ENCODE results near the gene KIF13A. TPM values are rescaled to one million over a fixed set of nuclear protein-coding genes. Genes with fewer than 3 reads are reported as not detected.

KIF13A gene
- total RNA-seq, 2 donors from 2014 or later, result 36.8 to 57.5 TPM

DNA sequence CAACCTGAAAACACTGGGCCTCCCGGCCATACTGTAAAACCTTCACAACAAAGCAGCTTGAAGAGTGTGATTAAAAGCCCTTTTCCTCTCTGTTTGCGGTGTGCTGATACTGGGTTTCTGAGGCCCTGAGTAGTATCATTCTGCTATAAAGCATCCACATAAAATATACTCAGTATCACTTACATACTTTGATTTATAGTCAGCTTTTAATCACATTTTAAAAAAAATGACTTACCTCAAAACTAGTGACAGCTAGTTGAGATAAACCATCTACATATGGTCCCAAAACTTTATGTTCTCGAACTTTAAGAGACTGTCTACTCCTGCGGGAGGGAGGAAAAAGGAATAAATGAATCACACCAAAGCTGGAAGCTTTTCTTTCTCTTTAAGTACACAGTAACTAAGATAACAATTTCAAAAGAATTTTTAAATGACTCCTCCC is 135.7 kb downstream of the KIF13A start:
- Histone ChIP-seq H3K27ac (no peak overlapping the region), H3K4me3 (no peak overlapping the region), H3K9me3 (no peaks in the 10 kb centered on the region), H3K27me3 (replicated peaks; ENCODE audit: insufficient read depth) (no peaks in the 10 kb centered on the region), H3K4me1 (replicated peaks) (peaks cover 14% of the 10 kb centered on the region), H3K36me3 (no peaks in the 10 kb centered on the region)
- peak; percentile 1 for TF ChIP-seq POLR2AphosphoS5 (IDR thresholded peaks at IDR 0.05)
- TF ChIP-seq POLR2A (IDR thresholded peaks at IDR 0.05), result no peak
- TF ChIP-seq, protein P1, sequence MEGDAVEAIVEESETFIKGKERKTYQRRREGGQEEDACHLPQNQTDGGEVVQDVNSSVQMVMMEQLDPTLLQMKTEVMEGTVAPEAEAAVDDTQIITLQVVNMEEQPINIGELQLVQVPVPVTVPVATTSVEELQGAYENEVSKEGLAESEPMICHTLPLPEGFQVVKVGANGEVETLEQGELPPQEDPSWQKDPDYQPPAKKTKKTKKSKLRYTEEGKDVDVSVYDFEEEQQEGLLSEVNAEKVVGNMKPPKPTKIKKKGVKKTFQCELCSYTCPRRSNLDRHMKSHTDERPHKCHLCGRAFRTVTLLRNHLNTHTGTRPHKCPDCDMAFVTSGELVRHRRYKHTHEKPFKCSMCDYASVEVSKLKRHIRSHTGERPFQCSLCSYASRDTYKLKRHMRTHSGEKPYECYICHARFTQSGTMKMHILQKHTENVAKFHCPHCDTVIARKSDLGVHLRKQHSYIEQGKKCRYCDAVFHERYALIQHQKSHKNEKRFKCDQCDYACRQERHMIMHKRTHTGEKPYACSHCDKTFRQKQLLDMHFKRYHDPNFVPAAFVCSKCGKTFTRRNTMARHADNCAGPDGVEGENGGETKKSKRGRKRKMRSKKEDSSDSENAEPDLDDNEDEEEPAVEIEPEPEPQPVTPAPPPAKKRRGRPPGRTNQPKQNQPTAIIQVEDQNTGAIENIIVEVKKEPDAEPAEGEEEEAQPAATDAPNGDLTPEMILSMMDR (IDR thresholded peaks at IDR 0.05), result no peak
- no peak for DNase-seq (ENCODE audit: low spot score)
- 13% methylated on average over 4 of the region's 4 CpGs for WGBS
- intact Hi-C loops (cut with DNase I), result no loop called here

DNA sequence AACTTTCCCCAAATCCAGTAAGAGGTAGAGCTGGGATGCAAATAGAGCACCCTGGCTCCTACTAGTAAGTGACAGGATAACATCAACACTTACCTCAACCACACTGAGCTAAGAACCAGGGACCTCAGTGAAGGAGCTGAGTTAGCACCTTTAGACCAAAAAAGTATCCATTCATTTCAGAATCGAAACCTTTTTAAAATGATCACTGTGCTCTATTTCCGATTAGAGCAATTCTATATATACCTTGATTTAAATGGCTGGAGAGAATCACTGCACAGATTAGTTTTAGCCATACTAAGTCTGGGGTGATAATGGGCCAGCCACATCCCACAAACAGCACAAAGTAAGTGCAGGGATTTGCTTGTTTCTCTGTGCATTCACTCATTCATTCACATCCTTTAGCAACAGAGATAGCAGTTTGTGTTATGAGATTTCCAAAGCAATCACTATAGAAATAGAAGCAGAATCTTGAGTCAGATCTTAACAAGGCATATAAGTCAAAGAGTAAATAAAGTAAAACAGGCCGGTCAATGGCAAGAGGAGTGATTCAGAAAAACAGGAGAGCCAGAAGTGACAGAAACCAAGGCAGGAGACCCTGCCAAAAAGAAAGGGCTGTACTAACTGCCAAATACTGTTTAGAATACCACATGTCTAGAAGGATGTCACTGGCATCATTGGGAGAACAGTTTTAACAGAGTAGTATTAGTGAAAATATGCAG is 136.3 kb downstream of the KIF13A start:
- peak; percentile 19 for DNase-seq (ENCODE audit: low spot score)
- Histone ChIP-seq H3K9me3 (no peaks in the 10 kb centered on the region), H3K4me1 (replicated peaks) (peaks cover 14% of the 10 kb centered on the region), H3K27ac (no peak overlapping the region), H3K36me3 (no peaks in the 10 kb centered on the region), H3K27me3 (replicated peaks; ENCODE audit: insufficient read depth) (no peaks in the 10 kb centered on the region), H3K4me3 (no peak overlapping the region)
- TF ChIP-seq POLR2A (IDR thresholded peaks at IDR 0.05), result no peak
- peak; percentile 49 for TF ChIP-seq POLR2AphosphoS5 (IDR thresholded peaks at IDR 0.05)
- intact Hi-C loops (cut with DNase I), result no loop called here
- WGBS, result 56% methylated on average over 3 of the region's 3 CpGs

DNA sequence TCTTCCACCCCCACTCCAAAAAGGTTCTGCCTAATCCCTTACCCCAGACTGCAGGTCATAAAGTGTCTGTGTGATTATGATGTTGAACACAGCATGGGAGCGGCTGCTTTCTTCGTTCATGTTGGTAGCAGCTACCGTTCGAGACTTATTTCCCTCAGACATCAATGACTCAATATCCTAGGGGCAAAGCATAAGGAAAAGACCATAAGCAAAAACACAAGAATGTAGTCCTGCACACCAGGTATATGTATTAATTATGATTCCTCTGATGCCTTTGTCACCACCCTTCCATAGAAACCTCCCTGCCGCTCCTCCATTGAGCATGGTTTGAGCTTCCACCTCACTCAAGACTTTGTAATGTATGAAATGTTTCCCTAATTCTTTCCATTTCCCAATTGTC is 137.2 kb downstream of the KIF13A start:
- WGBS, result 98% methylated on average over 5 of the region's 5 CpGs

DNA sequence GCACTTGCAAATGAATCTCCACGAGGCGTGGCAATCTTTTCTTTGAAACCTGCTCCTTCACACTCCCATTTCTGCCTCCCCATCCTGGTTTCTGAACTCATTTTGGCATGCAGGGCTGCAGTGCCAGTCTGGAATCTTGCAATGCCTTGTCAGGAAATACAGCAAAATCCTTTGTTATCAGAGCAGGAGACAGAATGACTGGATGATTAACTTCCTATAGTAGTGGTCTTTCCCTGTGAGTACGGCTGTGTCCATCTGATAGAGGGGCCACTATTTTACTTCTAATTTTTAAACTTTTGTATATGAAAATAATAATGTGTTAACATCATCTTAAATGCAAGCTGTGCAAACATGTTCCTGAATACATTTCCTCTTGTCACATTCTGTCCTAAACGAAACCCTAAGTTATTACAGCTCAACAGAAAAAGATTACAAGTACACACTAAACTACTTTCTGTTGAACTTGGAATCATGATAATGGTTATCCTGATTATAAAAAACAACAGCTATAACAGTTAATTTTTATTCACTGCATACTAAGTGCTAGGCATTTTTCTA is 140.2 kb downstream of the KIF13A start:
- Histone ChIP-seq H3K27ac (no peak overlapping the region), H3K4me3 (no peak overlapping the region), H3K9me3 (no peaks in the 10 kb centered on the region), H3K4me1 (replicated peaks) (peaks cover 13% of the 10 kb centered on the region), H3K27me3 (replicated peaks; ENCODE audit: insufficient read depth) (no peaks in the 10 kb centered on the region), H3K36me3 (no peaks in the 10 kb centered on the region)
- TF ChIP-seq POLR2A (IDR thresholded peaks at IDR 0.05), result no peak
- TF ChIP-seq, protein P1 (IDR thresholded peaks at IDR 0.05), result no peak
- TF ChIP-seq POLR2AphosphoS5 (IDR thresholded peaks at IDR 0.05), result no peak
- WGBS, result 85% methylated on average over 4 of the region's 4 CpGs
- DNase-seq (ENCODE audit: low spot score), result no peak
- intact Hi-C loops (cut with DNase I), result no loop called here

More for the DNA sequence above, 137.2 kb downstream of the KIF13A start:
- no peak for DNase-seq (ENCODE audit: low spot score)
- H3K36me3 ChIP-seq, result no peaks in the 10 kb centered on the region
- TF ChIP-seq, protein P1 (IDR thresholded peaks at IDR 0.05), result no peak
- no peak for TF ChIP-seq POLR2AphosphoS5 (IDR thresholded peaks at IDR 0.05)
- no peak for TF ChIP-seq POLR2A (IDR thresholded peaks at IDR 0.05)
- H3K4me3 ChIP-seq, result no peak overlapping the region
- H3K9me3 ChIP-seq, result no peaks in the 10 kb centered on the region
- intact Hi-C loops (cut with DNase I), result no loop called here
- no peaks in the 10 kb centered on the region for H3K27me3 ChIP-seq (replicated peaks; ENCODE audit: insufficient read depth)
- peaks cover 14% of the 10 kb centered on the region for H3K4me1 ChIP-seq (replicated peaks)
- H3K27ac ChIP-seq, result no peak overlapping the region

DNA sequence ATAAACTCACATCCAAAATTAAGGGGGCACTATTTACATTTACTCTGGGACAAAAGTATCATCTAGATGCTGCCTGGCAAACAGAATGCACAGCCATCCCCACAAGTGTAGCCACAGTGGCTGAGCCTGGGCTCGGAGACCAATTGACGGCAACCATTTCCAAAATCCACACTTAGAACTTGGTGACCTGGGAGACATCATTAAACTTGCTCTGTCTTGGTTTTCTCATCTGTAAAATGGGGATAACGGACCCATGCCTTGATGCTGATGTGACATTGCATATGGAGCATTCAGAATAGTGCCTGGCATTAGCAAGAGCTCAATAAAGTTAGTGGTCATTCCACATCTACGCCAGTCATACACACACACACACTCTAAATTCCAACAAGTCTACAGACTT is 140.7 kb downstream of the KIF13A start:
- peaks cover 7% of the 10 kb centered on the region for H3K4me1 ChIP-seq (replicated peaks)
- no peak overlapping the region for H3K27ac ChIP-seq
- TF ChIP-seq POLR2AphosphoS5 (IDR thresholded peaks at IDR 0.05) (no peak), POLR2A (IDR thresholded peaks at IDR 0.05) (no peak)
- TF ChIP-seq, protein P1 (IDR thresholded peaks at IDR 0.05), result no peak
- no peaks in the 10 kb centered on the region for H3K27me3 ChIP-seq (replicated peaks; ENCODE audit: insufficient read depth)
- WGBS, result 98% methylated on average over 4 of the region's 4 CpGs
- no peaks in the 10 kb centered on the region for H3K9me3 ChIP-seq
- no peaks in the 10 kb centered on the region for H3K36me3 ChIP-seq
- no peak for DNase-seq (ENCODE audit: low spot score)
- no peak overlapping the region for H3K4me3 ChIP-seq
- intact Hi-C loops (cut with DNase I), result no loop called here

Data from prostate gland (tissue), 2 donors.